ENCODE data around the gene PLXNA3. TPM values are rescaled to one million over a fixed set of nuclear protein-coding genes. Genes with fewer than 3 reads are reported as not detected.

The PLXNA3 gene
- total RNA-seq, 1 donor from 2014 or later = 135 TPM

DNA sequence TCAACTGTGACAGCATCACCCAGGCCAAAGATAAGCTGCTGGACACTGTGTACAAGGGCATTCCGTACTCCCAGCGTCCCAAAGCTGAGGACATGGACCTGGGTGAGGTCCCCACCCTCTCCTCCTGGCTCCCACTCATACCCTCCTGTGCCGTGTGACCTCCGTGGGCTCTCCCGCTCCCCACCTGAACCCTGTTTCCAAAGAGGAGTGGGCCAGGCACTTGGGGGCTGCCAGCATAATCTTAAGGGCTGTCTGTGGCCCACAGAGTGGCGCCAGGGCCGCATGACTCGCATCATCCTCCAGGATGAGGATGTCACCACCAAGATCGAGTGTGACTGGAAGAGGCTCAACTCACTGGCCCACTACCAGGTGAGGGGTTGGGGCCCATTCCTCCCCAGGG lies 11.0 kb downstream of the PLXNA3 start:
- no peak for DNase-seq (ENCODE audit: low spot score, unreplicated experiment)
- TF ChIP-seq, protein P1, sequence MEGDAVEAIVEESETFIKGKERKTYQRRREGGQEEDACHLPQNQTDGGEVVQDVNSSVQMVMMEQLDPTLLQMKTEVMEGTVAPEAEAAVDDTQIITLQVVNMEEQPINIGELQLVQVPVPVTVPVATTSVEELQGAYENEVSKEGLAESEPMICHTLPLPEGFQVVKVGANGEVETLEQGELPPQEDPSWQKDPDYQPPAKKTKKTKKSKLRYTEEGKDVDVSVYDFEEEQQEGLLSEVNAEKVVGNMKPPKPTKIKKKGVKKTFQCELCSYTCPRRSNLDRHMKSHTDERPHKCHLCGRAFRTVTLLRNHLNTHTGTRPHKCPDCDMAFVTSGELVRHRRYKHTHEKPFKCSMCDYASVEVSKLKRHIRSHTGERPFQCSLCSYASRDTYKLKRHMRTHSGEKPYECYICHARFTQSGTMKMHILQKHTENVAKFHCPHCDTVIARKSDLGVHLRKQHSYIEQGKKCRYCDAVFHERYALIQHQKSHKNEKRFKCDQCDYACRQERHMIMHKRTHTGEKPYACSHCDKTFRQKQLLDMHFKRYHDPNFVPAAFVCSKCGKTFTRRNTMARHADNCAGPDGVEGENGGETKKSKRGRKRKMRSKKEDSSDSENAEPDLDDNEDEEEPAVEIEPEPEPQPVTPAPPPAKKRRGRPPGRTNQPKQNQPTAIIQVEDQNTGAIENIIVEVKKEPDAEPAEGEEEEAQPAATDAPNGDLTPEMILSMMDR (IDR thresholded peaks at IDR 0.05; ENCODE audit: unreplicated experiment) = no peak
- H3K4me1 Mint-ChIP-seq (ENCODE audit: low read depth) = no peaks in the 10 kb centered on the region
- H3K4me3 Mint-ChIP-seq (ENCODE audit: low read depth) = no peak overlapping the region
- H3K36me3 Mint-ChIP-seq (ENCODE audit: insufficient read depth) = peaks cover 4% of the 10 kb centered on the region
- no peak overlapping the region for H3K27ac Mint-ChIP-seq
- H3K27me3 Mint-ChIP-seq = no peaks in the 10 kb centered on the region
- H3K9me3 Mint-ChIP-seq (ENCODE audit: low read depth) = no peaks in the 10 kb centered on the region

DNA sequence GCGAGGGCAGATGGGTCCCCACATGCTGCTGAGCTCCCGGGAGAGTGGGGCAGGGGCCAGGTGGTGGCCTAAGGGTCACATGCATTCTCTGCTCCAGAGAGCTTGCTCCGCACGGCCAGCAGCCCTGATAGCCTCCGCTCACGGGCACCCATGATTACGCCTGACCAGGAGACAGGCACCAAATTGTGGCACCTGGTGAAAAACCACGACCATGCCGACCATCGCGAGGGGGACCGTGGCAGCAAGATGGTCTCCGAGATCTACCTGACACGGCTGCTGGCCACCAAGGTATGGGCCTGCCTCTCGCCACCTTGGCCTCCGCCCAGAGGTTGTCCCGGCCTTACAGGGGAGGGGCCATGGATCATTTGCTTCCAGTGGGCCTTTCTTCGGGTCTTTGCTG lies 11.8 kb downstream of the PLXNA3 start:
- Mint-ChIP-seq H3K4me3 (ENCODE audit: low read depth) (no peak overlapping the region), H3K36me3 (ENCODE audit: insufficient read depth) (peaks cover 4% of the 10 kb centered on the region), H3K27me3 (no peaks in the 10 kb centered on the region), H3K9me3 (ENCODE audit: low read depth) (no peaks in the 10 kb centered on the region), H3K4me1 (ENCODE audit: low read depth) (no peaks in the 10 kb centered on the region), H3K27ac (no peak overlapping the region)
- DNase-seq (ENCODE audit: low spot score, unreplicated experiment) = no peak
- TF ChIP-seq, protein P1 (IDR thresholded peaks at IDR 0.05; ENCODE audit: unreplicated experiment) = no peak

DNA sequence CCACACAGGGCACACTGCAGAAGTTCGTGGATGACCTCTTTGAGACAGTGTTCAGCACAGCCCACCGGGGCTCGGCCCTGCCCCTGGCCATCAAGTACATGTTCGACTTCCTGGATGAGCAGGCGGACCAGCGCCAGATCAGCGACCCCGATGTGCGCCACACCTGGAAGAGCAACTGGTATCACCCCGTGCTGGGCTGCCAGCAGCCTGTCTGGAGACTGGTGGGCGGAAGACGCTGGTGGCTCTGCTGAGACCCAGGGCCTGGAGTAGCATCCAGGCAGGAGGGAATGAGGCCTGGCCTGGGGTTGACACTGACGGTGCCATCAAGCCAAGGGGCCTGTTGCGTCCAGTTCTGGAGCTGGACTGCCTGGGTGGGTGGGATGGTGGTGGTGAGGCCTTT lies 12.4 kb downstream of the PLXNA3 start:
- Mint-ChIP-seq H3K4me1 (ENCODE audit: low read depth) (no peaks in the 10 kb centered on the region), H3K27ac (no peak overlapping the region), H3K4me3 (ENCODE audit: low read depth) (no peak overlapping the region), H3K27me3 (no peaks in the 10 kb centered on the region), H3K36me3 (ENCODE audit: insufficient read depth) (peaks cover 4% of the 10 kb centered on the region), H3K9me3 (ENCODE audit: low read depth) (no peaks in the 10 kb centered on the region)
- TF ChIP-seq, protein P1 (IDR thresholded peaks at IDR 0.05; ENCODE audit: unreplicated experiment) = no peak
- no peak for DNase-seq (ENCODE audit: low spot score, unreplicated experiment)

DNA sequence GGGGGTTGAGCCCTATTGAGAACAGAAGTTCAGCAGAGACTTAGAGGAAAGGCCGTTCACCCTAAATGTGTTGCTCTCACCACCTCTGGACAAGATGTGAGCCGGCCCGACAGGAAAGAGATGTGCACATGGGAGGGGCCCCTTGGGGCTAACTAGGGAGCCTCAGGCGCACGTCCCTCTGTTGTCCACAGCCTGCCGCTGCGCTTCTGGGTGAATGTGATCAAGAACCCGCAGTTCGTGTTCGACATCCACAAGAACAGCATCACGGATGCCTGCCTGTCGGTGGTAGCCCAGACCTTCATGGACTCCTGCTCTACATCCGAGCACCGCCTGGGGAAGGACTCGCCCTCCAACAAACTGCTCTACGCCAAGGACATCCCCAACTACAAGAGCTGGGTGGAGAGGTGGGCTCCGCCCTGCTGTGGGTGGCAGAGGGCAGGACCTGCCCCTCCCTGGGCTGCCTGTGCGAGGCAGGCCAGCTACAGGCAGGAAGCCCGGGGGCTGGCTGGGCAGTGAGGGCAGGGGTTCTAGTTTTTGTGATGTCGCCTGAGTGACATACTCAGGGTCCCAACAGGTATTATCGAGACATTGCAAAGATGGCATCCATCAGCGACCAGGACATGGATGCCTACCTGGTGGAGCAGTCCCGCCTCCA lies 13.0 kb downstream of the PLXNA3 start:
- H3K27me3 Mint-ChIP-seq = no peaks in the 10 kb centered on the region
- TF ChIP-seq, protein P1 (IDR thresholded peaks at IDR 0.05; ENCODE audit: unreplicated experiment) = no peak
- H3K9me3 Mint-ChIP-seq (ENCODE audit: low read depth) = no peaks in the 10 kb centered on the region
- H3K36me3 Mint-ChIP-seq (ENCODE audit: insufficient read depth) = peaks cover 6% of the 10 kb centered on the region
- H3K4me1 Mint-ChIP-seq (ENCODE audit: low read depth) = no peaks in the 10 kb centered on the region
- DNase-seq (ENCODE audit: low spot score, unreplicated experiment) = no peak
- no peak overlapping the region for H3K27ac Mint-ChIP-seq
- no peak overlapping the region for H3K4me3 Mint-ChIP-seq (ENCODE audit: low read depth)

DNA sequence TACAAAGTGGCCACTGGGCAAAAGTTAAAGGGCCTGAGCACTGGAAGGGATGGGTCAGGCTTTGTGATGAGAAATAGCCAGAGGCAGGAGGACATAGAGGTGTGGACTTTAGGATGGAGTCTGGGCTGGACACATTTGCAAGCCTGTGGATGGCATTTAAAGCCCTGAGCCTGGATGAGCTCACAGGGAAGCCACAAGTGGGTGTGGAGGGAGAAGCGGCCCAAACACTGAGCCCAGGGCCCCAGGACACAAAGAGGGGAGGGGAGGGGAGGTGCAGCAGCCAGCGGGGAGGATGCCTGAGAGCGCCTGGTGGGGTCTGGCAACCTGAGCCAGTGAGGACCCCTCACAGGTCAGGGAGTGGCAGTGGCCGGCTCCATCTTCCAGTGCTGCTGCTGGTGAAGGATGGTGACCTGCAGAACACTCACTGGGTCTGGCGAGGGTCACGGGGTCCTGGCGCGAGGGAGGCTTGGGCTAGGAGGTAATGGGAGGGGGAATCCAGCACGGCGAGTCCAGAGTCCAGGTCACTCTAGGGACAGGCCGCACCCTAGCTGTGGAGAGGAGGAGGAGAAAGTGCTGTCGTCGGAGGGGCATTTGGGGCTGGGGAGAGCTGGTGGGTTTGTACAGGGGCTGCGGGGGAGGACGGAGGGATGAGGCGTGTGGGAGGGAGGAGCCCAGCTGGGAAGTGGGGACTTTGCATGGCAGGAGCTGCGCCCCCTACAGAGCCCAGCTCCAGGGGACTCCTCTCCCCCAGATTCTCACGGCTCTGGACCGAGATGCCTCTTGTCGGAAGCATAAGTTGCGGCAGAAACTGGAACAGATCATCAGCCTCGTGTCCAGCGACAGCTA lies 14.0 kb downstream of the PLXNA3 start:
- Mint-ChIP-seq H3K27ac (no peak overlapping the region), H3K4me3 (ENCODE audit: low read depth) (no peak overlapping the region), H3K4me1 (ENCODE audit: low read depth) (no peaks in the 10 kb centered on the region)

More for the DNA sequence above, 14.0 kb downstream of the PLXNA3 start:
- H3K36me3 Mint-ChIP-seq (ENCODE audit: insufficient read depth) = peaks cover 6% of the 10 kb centered on the region
- no peak for DNase-seq (ENCODE audit: low spot score, unreplicated experiment)
- no peaks in the 10 kb centered on the region for H3K9me3 Mint-ChIP-seq (ENCODE audit: low read depth)
- no peaks in the 10 kb centered on the region for H3K27me3 Mint-ChIP-seq
- TF ChIP-seq, protein P1 (IDR thresholded peaks at IDR 0.05; ENCODE audit: unreplicated experiment) = no peak
